K562 (cell line): ENCODE measurements around the gene ADM5. TPM values are rescaled to one million over a fixed set of nuclear protein-coding genes. Genes with fewer than 3 reads are reported as not detected.

ENCODE experiments used
- CEBPG ChIP-seq, 3 experiments: fragments of 200-800 bp in 1 of 3; sonication (Bioruptor generic) in 1 of 3; sonication (generic) in 1 of 3; formaldehyde crosslinking in 1 of 3; IDR thresholded peaks in 2 of 3; conservative IDR thresholded peaks in 1 of 3; 2 replicates each; pipeline versions ENCODE4 v1.6.1 to v1.8.0; 2016 to 2022; ENCODE audit warnings: missing compliant biosample characterization in 2 of 3, missing genetic modification characterization in 2 of 3, mild to moderate bottlenecking in 1 of 3, missing genetic modification reagents in 1 of 3
- ESRRA ChIP-seq: fragments of 450-650 bp; IDR thresholded peaks from 2 replicates; pipeline ENCODE4 v1.6.1; 2014; ENCODE audit warnings: low read depth, mild to moderate bottlenecking, moderate library complexity, borderline replicate concordance
- HCFC1 ChIP-seq: IDR thresholded peaks from 2 replicates; pipeline ENCODE4 v1.6.1; 2012; ENCODE audit warnings: low read depth, low read length, improper control_type of control experiment
- KLF13 ChIP-seq: fragments of 450-650 bp; IDR thresholded peaks from 2 replicates; pipeline ENCODE4 v1.6.1; 2016; ENCODE audit warnings: missing genetic modification characterization, low read depth, mild to moderate bottlenecking, missing compliant biosample characterization, moderate library complexity, borderline replicate concordance
- MEIS2 ChIP-seq: fragments of 450-650 bp; IDR thresholded peaks from 2 replicates; pipeline ENCODE4 v1.6.1; 2014; ENCODE audit warnings: mild to moderate bottlenecking; ENCODE audit not compliant: partially characterized antibody
- MTA3 ChIP-seq: fragments of 450-650 bp; formaldehyde crosslinking; IDR thresholded peaks from 2 replicates; pipeline ENCODE4 v1.6.1; 2017; ENCODE audit warnings: mild to moderate bottlenecking, borderline replicate concordance
- MYNN ChIP-seq, 2 experiments: sonication (generic); formaldehyde crosslinking in 1 of 2; IDR thresholded peaks; 2 replicates each; pipeline versions ENCODE4 v1.5.0 to v1.6.1; 2016 to 2020; ENCODE audit warnings: antibody characterized with exemption in 1 of 2, missing genetic modification reagents in 1 of 2
- NR2C1 ChIP-seq, 2 experiments: fragments of 450-650 bp; IDR thresholded peaks; 2 replicates each; pipeline ENCODE4 v1.6.1; 2017; ENCODE audit warnings: mild to moderate bottlenecking in 2 of 2, antibody characterized with exemption in 1 of 2, inconsistent platforms in 1 of 2, missing compliant biosample characterization in 1 of 2, missing genetic modification characterization in 1 of 2
- USF2 ChIP-seq: sonication (generic); formaldehyde crosslinking; IDR thresholded peaks from 2 replicates; pipeline ENCODE4 v1.5.0; 2020; ENCODE audit warnings: missing genetic modification reagents
- ZNF224 ChIP-seq: sonication (generic); formaldehyde crosslinking; IDR thresholded peaks from 2 replicates; pipeline ENCODE4 v1.8.0; 2022; ENCODE audit warnings: mild to moderate bottlenecking, missing genetic modification reagents
- ZNF431 ChIP-seq: sonication (generic); formaldehyde crosslinking; IDR thresholded peaks from 2 replicates; pipeline ENCODE4 v1.8.0; 2022; ENCODE audit warnings: mild to moderate bottlenecking, missing genetic modification reagents
- polyA plus RNA-seq, 8 experiments: library from polyadenylated mRNA; depleted of rRNA in 4 of 8; stranded (reverse) in 5 of 8; unstranded in 3 of 8; fragments of >200 nt; fragmentation: Nextera tagmentation in 2 of 8; fragmentation: Illumina TruSeq in 1 of 8; extraction: Ambion mirVana in 2 of 8; extraction: Trizol in 1 of 8; gene quantifications; 2 replicates each; pipeline versions ENCODE4 v1.2.1 to v1.2.3, GENCODE V29; 2011 to 2014; ENCODE audit warnings: inconsistent platforms in 1 of 8, missing spikeins in 1 of 8
- total RNA-seq, 7 experiments: library from RNA; depleted of rRNA in 6 of 7; stranded (reverse); fragments of >200 nt in 6 of 7; fragmentation: Illumina TruSeq in 2 of 7; extraction: Trizol in 2 of 7; gene quantifications; 2 replicates each; pipeline versions ENCODE4 v1.2.1 to v1.2.3, GENCODE V29; 2011 to 2021; ENCODE audit warnings: low replicate concordance in 1 of 7
- TF ChIP-seq, protein P1 (sequence below): IDR thresholded peaks from 2 replicates; pipeline ENCODE4 v1.6.1; 2012; ENCODE audit warnings: low read depth, low read length, improper control_type of control experiment, borderline replicate concordance
- TF ChIP-seq, protein P2 (sequence below), 2 experiments: fragments of 450-650 bp; formaldehyde crosslinking in 1 of 2; IDR thresholded peaks; 2 replicates each; pipeline versions ENCODE4 v1.4.0 to v1.6.1; 2014 to 2020; ENCODE audit warnings: mild to moderate bottlenecking in 2 of 2, borderline replicate concordance in 1 of 2, low read depth in 1 of 2

The ADM5 gene
- total and polyA plus RNA-seq, 9 of the 15 experiments (the other 6 are each of a cell fraction or from before 2014, with no cell fraction given), result 0.13 to 8.4 (median 2.0) TPM; not detected in 1

GRCh38 chr19:49677901-49678674 is 11.3 kb upstream of the ADM5 start (continued):
- peak; percentile 51; the same call in 1 of the 2 replicates for TF ChIP-seq KLF13 (tag)
- no peak for TF ChIP-seq ZNF431 (CRISPR knock-in tag)
- TF ChIP-seq MEIS2, result no peak
- TF ChIP-seq, protein P1, sequence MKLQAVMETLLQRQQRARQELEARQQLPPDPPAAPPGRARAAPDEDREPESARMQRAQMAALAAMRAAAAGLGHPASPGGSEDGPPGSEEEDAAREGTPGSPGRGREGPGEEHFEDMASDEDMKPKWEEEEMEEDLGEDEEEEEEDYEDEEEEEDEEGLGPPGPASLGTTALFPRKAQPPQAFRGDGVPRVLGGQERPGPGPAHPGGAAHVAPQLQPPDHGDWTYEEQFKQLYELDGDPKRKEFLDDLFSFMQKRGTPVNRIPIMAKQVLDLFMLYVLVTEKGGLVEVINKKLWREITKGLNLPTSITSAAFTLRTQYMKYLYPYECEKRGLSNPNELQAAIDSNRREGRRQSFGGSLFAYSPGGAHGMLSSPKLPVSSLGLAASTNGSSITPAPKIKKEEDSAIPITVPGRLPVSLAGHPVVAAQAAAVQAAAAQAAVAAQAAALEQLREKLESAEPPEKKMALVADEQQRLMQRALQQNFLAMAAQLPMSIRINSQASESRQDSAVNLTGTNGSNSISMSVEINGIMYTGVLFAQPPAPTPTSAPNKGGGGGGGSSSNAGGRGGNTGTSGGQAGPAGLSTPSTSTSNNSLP, result 0 out of 2 replicates have a peak, but pooled peaks have one; percentile 46
- no peak for TF ChIP-seq HCFC1
- TF ChIP-seq CEBPG (CRISPR knock-in tag; IDR thresholded peaks at IDR 0.05), result no peak
- peak in 1 of 2 experiments; percentile 36; a peak in 1 of 4 replicates for TF ChIP-seq CEBPG (tag; conservative IDR thresholded peaks at IDR 0.05 in 1 of 2, IDR thresholded peaks at IDR 0.05 in 1 of 2)
- TF ChIP-seq MYNN (IDR thresholded peaks at IDR 0.05), result peak; percentile 45; the same call in 1 of the 2 replicates
- TF ChIP-seq MYNN (CRISPR knock-in tag; IDR thresholded peaks at IDR 0.05), result no peak
- 0 out of 2 replicates have a peak, but pooled peaks have one; percentile 48 for TF ChIP-seq ZNF224
- peak; percentile 36; the same call in 1 of the 2 replicates for TF ChIP-seq NR2C1 (IDR thresholded peaks at IDR 0.05)
- peak; percentile 45 for TF ChIP-seq NR2C1 (tag; IDR thresholded peaks at IDR 0.05)
- no peak for TF ChIP-seq MTA3
- no peak for TF ChIP-seq USF2
- TF ChIP-seq, protein P2, sequence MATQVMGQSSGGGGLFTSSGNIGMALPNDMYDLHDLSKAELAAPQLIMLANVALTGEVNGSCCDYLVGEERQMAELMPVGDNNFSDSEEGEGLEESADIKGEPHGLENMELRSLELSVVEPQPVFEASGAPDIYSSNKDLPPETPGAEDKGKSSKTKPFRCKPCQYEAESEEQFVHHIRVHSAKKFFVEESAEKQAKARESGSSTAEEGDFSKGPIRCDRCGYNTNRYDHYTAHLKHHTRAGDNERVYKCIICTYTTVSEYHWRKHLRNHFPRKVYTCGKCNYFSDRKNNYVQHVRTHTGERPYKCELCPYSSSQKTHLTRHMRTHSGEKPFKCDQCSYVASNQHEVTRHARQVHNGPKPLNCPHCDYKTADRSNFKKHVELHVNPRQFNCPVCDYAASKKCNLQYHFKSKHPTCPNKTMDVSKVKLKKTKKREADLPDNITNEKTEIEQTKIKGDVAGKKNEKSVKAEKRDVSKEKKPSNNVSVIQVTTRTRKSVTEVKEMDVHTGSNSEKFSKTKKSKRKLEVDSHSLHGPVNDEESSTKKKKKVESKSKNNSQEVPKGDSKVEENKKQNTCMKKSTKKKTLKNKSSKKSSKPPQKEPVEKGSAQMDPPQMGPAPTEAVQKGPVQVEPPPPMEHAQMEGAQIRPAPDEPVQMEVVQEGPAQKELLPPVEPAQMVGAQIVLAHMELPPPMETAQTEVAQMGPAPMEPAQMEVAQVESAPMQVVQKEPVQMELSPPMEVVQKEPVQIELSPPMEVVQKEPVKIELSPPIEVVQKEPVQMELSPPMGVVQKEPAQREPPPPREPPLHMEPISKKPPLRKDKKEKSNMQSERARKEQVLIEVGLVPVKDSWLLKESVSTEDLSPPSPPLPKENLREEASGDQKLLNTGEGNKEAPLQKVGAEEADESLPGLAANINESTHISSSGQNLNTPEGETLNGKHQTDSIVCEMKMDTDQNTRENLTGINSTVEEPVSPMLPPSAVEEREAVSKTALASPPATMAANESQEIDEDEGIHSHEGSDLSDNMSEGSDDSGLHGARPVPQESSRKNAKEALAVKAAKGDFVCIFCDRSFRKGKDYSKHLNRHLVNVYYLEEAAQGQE (IDR thresholded peaks at IDR 0.05; ENCODE audit: borderline replicate concordance), result peak; percentile 24; the same call in 1 of the 2 replicates
- TF ChIP-seq, protein P2 (CRISPR knock-in tag; IDR thresholded peaks at IDR 0.05; ENCODE audit: low read depth), result no peak
- TF ChIP-seq ESRRA, result peak; percentile 49
